DND-41 (cell line): ENCODE results near the gene HCN2.
"Not testable (repeated sequence)": the region's sequence is repeated elsewhere in the genome, so short reads cannot be mapped to it uniquely, and the experiment has no call there.

Experiments
- ATAC-seq: fragments of 200-7000 bp; cut with Tn5 transposase; 3 replicates; pipeline ENCODE4 v1.9.1; 2021; ENCODE audit warnings: low read depth; ENCODE audit not compliant: insufficient read depth
- DNase-seq: peaks from one replicate; pipeline ENCODE4 v3.0.0-alpha.2; 2020
- H2AFZ ChIP-seq: 2 replicates; pipeline ENCODE4 v1.6.0; 2012; ENCODE audit warnings: low read depth, low read length
- H3K27ac ChIP-seq: 2 replicates; pipeline ENCODE4 v1.5.1; 2012; ENCODE audit warnings: low read length, inconsistent platforms
- H3K27me3 ChIP-seq: fragments of 200-600 bp; sonication (generic); 2 replicates; pipeline ENCODE4 v1.6.0; 2012; ENCODE audit warnings: low read length, mild to moderate bottlenecking, inconsistent platforms; ENCODE audit not compliant: insufficient read depth, poor library complexity
- H3K36me3 ChIP-seq: 2 replicates; pipeline ENCODE4 v1.5.1; 2012; ENCODE audit warnings: low read length, inconsistent platforms; ENCODE audit not compliant: insufficient read depth
- H3K4me1 ChIP-seq: 2 replicates; pipeline ENCODE4 v1.5.1; 2012; ENCODE audit warnings: mild to moderate bottlenecking, low read length; ENCODE audit not compliant: insufficient read depth
- H3K4me2 ChIP-seq: 2 replicates; pipeline ENCODE4 v1.6.0; 2012; ENCODE audit warnings: mild to moderate bottlenecking, moderate library complexity, low read length, inconsistent platforms; ENCODE audit not compliant: insufficient read depth
- H3K4me3 ChIP-seq, 2 experiments: fragments of 200-600 bp in 1 of 2; shearing (Covaris generic) in 1 of 2; 2 replicates each; pipeline ENCODE4 v1.5.1; 2012 to 2016; ENCODE audit warnings: inconsistent platforms in 2 of 2, low read length in 2 of 2, mild to moderate bottlenecking in 2 of 2, low read depth in 1 of 2, moderate library complexity in 1 of 2
- H3K79me2 ChIP-seq: 2 replicates; pipeline ENCODE4 v1.6.0; 2012; ENCODE audit warnings: low read length, inconsistent platforms; ENCODE audit not compliant: insufficient read depth
- H3K9ac ChIP-seq: 2 replicates; pipeline ENCODE4 v1.6.0; 2012; ENCODE audit warnings: low read depth, mild to moderate bottlenecking, inconsistent platforms, low read length, moderate library complexity
- H3K9me3 ChIP-seq: 2 replicates; pipeline ENCODE4 v1.5.1; 2012; ENCODE audit warnings: low read length, moderate library complexity, mild to moderate bottlenecking, inconsistent platforms; ENCODE audit not compliant: insufficient read depth, severe bottlenecking
- H4K20me1 ChIP-seq: 2 replicates; pipeline ENCODE4 v1.6.0; 2012; ENCODE audit warnings: low read length; ENCODE audit not compliant: insufficient read depth
- CTCF ChIP-seq: IDR thresholded peaks from 2 replicates; pipeline ENCODE4 v1.5.1; 2012; ENCODE audit warnings: borderline replicate concordance, low read length, moderate library complexity, mild to moderate bottlenecking; ENCODE audit not compliant: poor library complexity, severe bottlenecking; ENCODE audit errors: extremely low read depth
- EZH2 ChIP-seq: IDR thresholded peaks from 3 replicates; pipeline ENCODE4 v1.6.1; 2012; ENCODE audit warnings: borderline replicate concordance, low read depth, mild to moderate bottlenecking, moderate library complexity, low read length, inconsistent platforms; ENCODE audit not compliant: severe bottlenecking

HCN2 gene

GRCh38 chr19:618674-619285, 29.1 kb downstream of the HCN2 start:
- DNase-seq, result no peak
- H3K9me3 ChIP-seq, result no peaks in the 10 kb centered on the region
- H3K4me2 ChIP-seq, result no peak overlapping the region
- no peaks in the 10 kb centered on the region for H3K27me3 ChIP-seq
- no peak overlapping the region for H3K9ac ChIP-seq
- H2AFZ ChIP-seq, result no peak overlapping the region
- no peak overlapping the region for H3K4me3 ChIP-seq
- peaks cover 8% of the 10 kb centered on the region; the same call in 1 of the 2 replicates for H4K20me1 ChIP-seq
- H3K4me1 ChIP-seq, result no peaks in the 10 kb centered on the region
- no peaks in the 10 kb centered on the region for H3K79me2 ChIP-seq
- H3K36me3 ChIP-seq, result peaks cover 76% of the 10 kb centered on the region
- TF ChIP-seq CTCF, result no peak
- no peak for TF ChIP-seq EZH2
- no peak for ATAC-seq
- H3K27ac ChIP-seq, result no peak overlapping the region

GRCh38 chr19:619286-620002, 29.8 kb downstream of the HCN2 start:
- Histone ChIP-seq H3K27ac (no peak overlapping the region), H3K79me2 (no peaks in the 10 kb centered on the region), H3K36me3 (peaks cover 77% of the 10 kb centered on the region), H3K4me2 (no peak overlapping the region), H3K27me3 (no peaks in the 10 kb centered on the region), H3K4me3 (no peak overlapping the region), H3K9me3 (no peaks in the 10 kb centered on the region), H3K9ac (no peak overlapping the region), H4K20me1 (peaks cover 11% of the 10 kb centered on the region; the same call in 1 of the 2 replicates), H3K4me1 (no peaks in the 10 kb centered on the region), H2AFZ (no peak overlapping the region)
- no peak for ATAC-seq
- TF ChIP-seq EZH2, result no peak
- no peak for TF ChIP-seq CTCF
- DNase-seq, result no peak

- no peak overlapping the region for H3K9ac ChIP-seq
These were observed 30.6 kb downstream of the HCN2 start for GRCh38 chr19:620166-620862.

GRCh38 chr19:621191-621590, 31.5 kb downstream of the HCN2 start:
- not testable (repeated sequence) for H3K9ac ChIP-seq, H3K4me2 ChIP-seq, H3K9me3 ChIP-seq, DNase-seq, H3K4me1 ChIP-seq, ATAC-seq, H2AFZ ChIP-seq, H3K79me2 ChIP-seq, H3K27me3 ChIP-seq, H3K27ac ChIP-seq, H3K4me3 ChIP-seq
- Histone ChIP-seq H4K20me1 (peaks cover 16% of the 10 kb centered on the region), H3K36me3 (peaks cover 82% of the 10 kb centered on the region)

More at GRCh38 chr19:620166-620862, 30.6 kb downstream of the HCN2 start:
- no peaks in the 10 kb centered on the region for H3K4me1 ChIP-seq
- H3K27me3 ChIP-seq, result no peaks in the 10 kb centered on the region
- no peaks in the 10 kb centered on the region for H3K9me3 ChIP-seq
- no peak overlapping the region for H3K4me3 ChIP-seq
- no peak for ATAC-seq
- TF ChIP-seq CTCF, result no peak
- no peak for TF ChIP-seq EZH2
- H3K27ac ChIP-seq, result no peak overlapping the region
- H4K20me1 ChIP-seq, result peaks cover 15% of the 10 kb centered on the region
- H3K4me2 ChIP-seq, result no peak overlapping the region
- H3K36me3 ChIP-seq, result peaks cover 80% of the 10 kb centered on the region
- H3K79me2 ChIP-seq, result no peaks in the 10 kb centered on the region; the same call in 1 of the 2 replicates
- H2AFZ ChIP-seq, result no peak overlapping the region
- DNase-seq, result no peak
